NCI-H1048 (cell line): ENCODE results near the gene BET1L.
"Not testable (repeated sequence)": the region's sequence is repeated elsewhere in the genome, so short reads cannot be mapped to it uniquely, and the experiment has no call there.

Experiments used
- DNase-seq: peaks from one replicate; lab custom pipeline; 2025; lab: John Stamatoyannopoulos, UW

BET1L gene

GRCh38 chr11:207208-207862 is at the start of gene BET1L, which contains the start of gene RIC8A:
TSS of gene BET1L (minus strand) at chr11:207399. CDS start at chr11:207321, 78 bp downstream.
TSS of gene RIC8A (plus strand) at chr11:207708. CDS start at chr11:208855, 1,147 bp downstream.
- DNase-seq = peak; percentile 77

GRCh38 chr11:255816-256215 is 48.6 kb upstream of the BET1L start:
- DNase-seq = no peak

GRCh38 chr11:255176-255575 is 48.0 kb upstream of the BET1L start:
- DNase-seq = no peak

- DNase-seq = no peak
These were observed 46.7 kb upstream of the BET1L start for GRCh38 chr11:253886-254270.

- DNase-seq = no peak
These were observed 46.1 kb upstream of the BET1L start for GRCh38 chr11:253160-253885.

GRCh38 chr11:252666-253065 is 45.5 kb upstream of the BET1L start:
- no peak for DNase-seq

GRCh38 chr11:251550-251949 is 44.4 kb upstream of the BET1L start:
- no peak for DNase-seq

GRCh38 chr11:250740-251299 is 43.6 kb upstream of the BET1L start:
- peak; percentile 8 for DNase-seq

- DNase-seq = no peak
These were observed 43.1 kb upstream of the BET1L start for GRCh38 chr11:250274-250673.

GRCh38 chr11:249062-249461 is 41.9 kb upstream of the BET1L start:
- no peak for DNase-seq

- DNase-seq = no peak
These were observed 37.2 kb upstream of the BET1L start for GRCh38 chr11:244376-244775.

- DNase-seq = no peak
These were observed 34.4 kb upstream of the BET1L start for GRCh38 chr11:241634-242033.

GRCh38 chr11:240315-240714 is 33.1 kb upstream of the BET1L start:
- DNase-seq = no peak

- DNase-seq = not testable (repeated sequence)
These were observed 31.1 kb upstream of the BET1L start for GRCh38 chr11:238346-238745.

- peak; percentile 68 for DNase-seq
These were observed 29.9 kb upstream of the BET1L start, which contains the start of gene PSMD13 for GRCh38 chr11:236774-237767. TSS of gene PSMD13 (plus strand) at chr11:236976. CDS start at chr11:237050, 74 bp downstream.

- DNase-seq = no peak
These were observed 29.0 kb upstream of the BET1L start, which contains the start of gene SIRT3 for GRCh38 chr11:235997-236773. TSS of gene SIRT3 (minus strand) at chr11:236342. CDS start at chr11:236328, 14 bp downstream.

GRCh38 chr11:235609-235996 is 28.4 kb upstream of the BET1L start:
- DNase-seq = no peak

- DNase-seq = no peak
These were observed 28.0 kb upstream of the BET1L start for GRCh38 chr11:235180-235579.

- DNase-seq = no peak
These were observed 25.8 kb upstream of the BET1L start for GRCh38 chr11:232783-233565.

- no peak for DNase-seq
These were observed 23.2 kb upstream of the BET1L start for GRCh38 chr11:230431-230830.
